HUDEP-2 (cell line): ENCODE measurements around the gene TARBP2.

Experiments
- DNase-seq, 76 experiments: peaks; one replicate each; lab custom pipeline; 2025; ENCODE audit not compliant: unreplicated experiment in 76 of 76; lab: John Stamatoyannopoulos, UW

TARBP2 gene

GRCh38 chr12:53493610-53494391 lies 7.3 kb upstream of the TARBP2 start:
- peak in 5 of 76 experiments; percentile 10 to 31 (median 18) for DNase-seq

DNA sequence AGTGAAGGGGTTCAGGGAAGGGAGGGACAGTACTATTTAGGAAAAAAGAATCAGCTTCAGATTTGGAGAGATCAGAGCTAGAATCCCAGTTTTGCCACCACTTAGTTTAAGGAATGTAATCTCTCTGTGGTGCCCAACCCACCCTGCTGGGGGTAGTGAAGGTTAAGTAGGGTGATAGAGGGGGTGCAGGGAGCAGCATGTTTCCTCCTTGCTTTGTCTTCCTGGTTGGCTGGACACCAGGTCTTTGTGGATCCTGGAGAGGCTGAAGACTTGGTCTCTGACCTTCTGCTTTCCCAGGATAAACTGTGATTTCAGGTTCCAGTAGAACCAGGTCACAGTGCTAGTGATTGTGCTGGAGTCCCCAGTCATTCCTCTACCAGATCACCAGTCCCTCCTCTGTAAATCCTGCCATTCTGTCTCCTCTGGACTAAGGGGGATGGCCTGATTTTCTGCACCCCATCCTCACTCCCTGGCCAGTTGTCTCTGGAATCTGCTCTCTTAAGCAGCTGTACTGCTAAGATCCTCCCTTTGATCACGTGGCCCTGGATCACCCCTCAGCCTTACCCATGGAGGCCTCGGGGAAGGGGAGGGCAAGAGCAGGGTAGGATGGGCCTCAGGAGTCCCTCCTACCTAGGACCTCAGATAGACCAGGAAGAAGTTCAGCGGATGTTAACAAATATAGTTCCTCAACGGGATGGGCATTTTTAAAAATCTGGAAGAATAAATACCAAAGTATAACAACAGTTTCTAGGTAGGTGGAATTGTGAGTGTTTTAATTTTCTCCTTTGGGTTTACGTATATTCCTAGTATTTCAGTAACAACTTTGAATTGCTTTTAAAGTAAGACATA lies 5.0 kb upstream of the TARBP2 start:
- DNase-seq = peak in 40 of 76 experiments; percentile 5 to 55 (median 28)

DNA sequence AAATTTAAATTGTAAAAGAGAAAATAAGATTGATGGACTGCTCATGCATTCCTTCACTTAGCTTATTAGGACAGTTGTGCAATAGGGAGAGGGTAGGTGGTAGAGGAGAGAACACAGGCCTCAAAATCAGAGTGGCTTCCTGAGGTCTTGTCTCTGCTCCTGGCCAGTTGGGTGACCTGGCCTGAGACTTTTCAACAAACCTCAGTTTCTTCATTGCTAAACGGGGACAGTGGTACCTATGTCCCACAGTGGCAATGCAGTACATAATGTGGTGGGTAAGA lies 4.4 kb upstream of the TARBP2 start:
- no peak for DNase-seq

DNA sequence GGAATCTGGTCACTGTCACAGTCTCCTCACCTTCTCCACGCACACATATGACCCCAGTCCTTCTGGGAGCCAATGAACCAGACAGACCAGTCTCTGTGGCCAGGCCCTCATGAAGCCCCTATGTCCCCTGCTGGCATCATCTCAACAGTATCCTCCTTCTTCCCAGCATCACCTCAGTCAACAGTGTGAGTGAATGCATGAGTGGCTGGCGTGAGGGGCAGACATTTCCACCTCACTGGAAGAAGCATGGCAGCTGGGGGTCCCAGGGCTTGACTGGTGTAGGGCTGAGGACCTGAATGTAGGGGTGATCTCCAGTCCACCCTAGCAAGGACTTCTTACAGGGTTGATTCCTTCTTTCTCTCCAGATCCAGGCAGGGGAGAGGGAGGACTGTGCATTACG lies 3.6 kb upstream of the TARBP2 start:
- DNase-seq = no peak

GRCh38 chr12:53498235-53498630 lies 2.9 kb upstream of the TARBP2 start:
- no peak for DNase-seq

DNA sequence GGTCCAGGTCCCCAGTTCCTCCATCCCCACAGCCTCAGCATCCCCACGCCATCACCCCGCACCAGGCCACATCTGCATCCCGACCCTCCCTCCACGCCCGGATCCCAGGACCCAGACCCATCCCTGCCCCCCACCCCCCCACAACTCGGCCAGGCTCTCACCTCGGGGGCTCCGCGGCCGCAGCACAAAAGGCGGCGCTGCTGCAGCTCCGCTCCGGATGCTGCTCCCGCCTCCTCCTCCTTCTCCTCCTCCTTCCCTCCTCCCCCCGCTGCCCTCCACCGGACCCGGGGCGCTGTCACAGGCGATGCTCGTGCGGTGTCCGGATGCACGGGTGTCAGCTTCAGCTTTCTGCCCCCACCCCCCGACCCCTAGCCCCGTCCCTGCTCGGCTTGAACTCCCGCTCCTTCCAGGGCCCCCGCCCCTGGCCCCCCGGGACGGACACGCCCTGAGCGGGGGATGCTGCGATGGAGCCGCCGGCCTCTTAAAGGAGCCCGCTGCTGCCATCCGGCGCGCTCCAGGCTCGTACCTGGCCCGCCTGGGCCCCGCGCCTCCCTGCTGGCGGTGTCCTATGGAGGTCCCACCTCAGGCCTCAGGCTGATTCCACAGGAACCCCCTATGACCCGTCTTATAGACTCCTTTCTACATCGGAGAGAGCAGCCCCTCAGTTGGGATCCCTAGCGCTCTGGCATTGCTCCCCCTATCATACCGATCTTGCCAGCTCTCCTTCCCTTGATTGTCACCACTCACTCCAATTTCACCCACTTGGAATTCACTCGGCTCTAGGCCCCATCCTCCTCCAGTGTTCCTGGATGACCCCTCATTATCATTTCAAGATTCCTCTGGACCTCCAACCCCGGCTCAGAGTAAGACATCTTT lies 1.6 kb upstream of the TARBP2 start, which contains the start of gene MAP3K12:
Gene MAP3K12, minus strand, starts transcription at position 193 of the 876 bp plus-strand sequence. CDS start 12,067 bp downstream, outside the sequence.
- DNase-seq = peak in 19 of 76 experiments; percentile 9 to 65 (median 24)

- peak in 12 of 76 experiments; percentile 10 to 80 (median 26) for DNase-seq
Observed at GRCh38 chr12:53500142-53500775, 824 bp upstream of the TARBP2 start.

GRCh38 chr12:53501615-53502181 lies 615 bp downstream of the TARBP2 start:
- no peak for DNase-seq

DNA sequence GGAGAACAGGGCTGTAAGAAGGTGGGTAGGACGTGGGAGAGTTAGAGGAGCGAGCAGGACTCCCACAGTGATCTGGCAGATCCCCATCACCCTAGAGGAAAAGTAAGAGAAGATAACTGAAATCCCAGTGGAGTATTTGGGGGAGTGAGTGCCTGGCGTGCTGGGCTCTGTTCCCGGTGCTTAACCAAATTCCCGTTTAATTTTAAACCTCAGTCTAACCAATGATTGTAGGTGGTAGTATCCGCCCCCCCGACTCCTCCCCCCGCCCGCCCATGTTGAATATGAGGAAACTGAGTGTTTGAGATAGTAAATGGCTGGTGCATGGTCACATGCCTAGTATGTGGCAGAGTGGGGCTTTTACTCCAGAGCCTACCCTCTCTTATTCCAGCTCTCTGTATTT lies 1.2 kb downstream of the TARBP2 start:
- DNase-seq = no peak

DNA sequence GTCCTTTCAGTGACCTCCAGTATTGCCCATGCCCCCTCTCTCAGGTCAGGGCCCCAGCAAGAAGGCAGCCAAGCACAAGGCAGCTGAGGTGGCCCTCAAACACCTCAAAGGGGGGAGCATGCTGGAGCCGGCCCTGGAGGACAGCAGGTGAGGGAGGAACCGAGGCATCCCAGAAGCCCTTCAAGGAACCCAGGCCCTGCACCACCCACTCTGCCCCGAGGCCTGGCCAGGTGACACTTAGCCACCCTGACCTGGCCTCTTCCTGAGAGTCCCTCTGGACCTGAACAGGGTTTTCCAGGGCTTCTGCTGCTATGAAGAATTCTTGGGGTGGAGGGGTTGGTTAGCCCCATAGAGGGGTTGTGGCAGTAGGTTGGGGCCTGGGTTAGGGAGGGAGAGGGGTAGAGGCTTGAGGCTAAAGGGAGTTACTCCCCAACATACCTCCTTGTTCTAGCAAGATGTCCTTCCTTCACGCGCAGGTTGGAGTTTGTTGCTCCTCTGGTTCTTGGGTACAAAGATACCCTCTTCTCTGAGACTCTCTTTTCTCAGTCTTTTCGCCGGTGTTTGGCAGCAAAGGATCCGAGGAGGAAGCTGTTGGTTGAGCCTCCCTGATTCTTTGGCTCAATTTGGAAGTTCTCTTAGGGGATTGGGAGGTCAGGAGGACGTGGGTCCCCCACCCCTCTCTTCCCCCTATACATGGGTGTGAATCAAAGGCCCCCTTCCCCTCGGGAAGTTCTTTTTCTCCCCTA lies 2.1 kb downstream of the TARBP2 start:
- no peak for DNase-seq

GRCh38 chr12:53504004-53504920 lies 3.2 kb downstream of the TARBP2 start:
- no peak for DNase-seq

DNA sequence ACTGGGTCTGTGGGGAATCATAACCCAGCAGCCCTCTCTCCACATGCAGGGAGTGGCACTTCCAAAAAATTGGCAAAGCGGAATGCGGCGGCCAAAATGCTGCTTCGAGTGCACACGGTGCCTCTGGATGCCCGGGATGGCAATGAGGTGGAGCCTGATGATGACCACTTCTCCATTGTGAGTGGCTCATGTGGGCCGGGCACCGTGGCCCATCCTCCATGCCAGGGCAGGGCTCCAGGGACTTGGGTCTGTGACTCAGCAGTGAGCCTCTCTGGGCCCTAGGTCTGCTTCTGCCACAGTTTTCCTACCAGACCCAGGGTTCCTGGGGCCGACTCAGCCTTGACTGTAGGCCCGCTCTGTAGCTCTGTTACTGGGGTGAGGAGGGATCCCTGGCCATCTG lies 4.0 kb downstream of the TARBP2 start:
- no peak for DNase-seq

DNA sequence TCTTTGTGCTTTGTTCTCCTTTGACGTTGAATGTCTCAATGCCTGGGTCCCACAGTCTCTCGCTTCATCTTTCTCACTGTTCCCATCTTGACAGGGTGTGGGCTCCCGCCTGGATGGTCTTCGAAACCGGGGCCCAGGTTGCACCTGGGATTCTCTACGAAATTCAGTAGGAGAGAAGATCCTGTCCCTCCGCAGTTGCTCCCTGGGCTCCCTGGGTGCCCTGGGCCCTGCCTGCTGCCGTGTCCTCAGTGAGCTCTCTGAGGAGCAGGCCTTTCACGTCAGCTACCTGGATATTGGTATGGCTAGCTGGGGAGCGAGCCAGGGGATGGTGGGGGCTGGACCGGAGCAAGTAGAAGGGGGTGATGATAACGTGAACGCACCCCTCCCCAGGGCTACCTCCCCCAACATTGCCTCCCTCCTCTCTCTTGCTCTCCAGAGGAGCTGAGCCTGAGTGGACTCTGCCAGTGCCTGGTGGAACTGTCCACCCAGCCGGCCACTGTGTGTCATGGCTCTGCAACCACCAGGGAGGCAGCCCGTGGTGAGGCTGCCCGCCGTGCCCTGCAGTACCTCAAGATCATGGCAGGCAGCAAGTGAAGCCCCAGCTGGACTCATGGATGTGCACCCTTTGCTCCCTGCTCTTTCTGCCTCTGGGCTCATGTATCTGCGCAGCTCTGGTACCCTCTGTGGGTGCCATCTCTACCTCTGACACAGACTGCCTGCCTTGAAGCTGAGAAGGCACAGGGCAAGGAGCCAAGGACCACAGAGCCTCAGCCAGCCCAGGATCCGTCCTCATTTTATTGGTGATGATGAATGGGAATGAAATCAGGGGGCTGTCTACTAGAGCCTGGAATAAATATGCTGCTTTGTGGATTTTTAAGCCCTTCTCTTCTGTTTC lies 4.7 kb downstream of the TARBP2 start:
- no peak for DNase-seq

DNA sequence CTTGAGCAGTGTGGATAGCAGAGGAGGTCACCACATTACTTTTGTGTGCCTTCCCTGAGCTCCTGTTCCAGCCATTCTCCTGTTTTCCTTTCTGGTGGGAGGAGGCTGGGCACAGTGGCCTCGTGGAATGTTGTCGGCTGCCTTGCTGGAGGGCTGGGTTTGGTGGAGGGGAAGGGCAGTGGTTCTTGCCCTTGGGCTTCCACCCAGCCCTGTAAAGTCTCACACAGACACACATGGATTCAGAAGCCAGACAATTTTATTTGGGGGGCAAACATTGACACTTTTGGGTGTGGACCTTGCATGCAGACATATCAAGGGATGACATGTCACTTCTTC lies 5.3 kb downstream of the TARBP2 start:
- no peak for DNase-seq

DNA sequence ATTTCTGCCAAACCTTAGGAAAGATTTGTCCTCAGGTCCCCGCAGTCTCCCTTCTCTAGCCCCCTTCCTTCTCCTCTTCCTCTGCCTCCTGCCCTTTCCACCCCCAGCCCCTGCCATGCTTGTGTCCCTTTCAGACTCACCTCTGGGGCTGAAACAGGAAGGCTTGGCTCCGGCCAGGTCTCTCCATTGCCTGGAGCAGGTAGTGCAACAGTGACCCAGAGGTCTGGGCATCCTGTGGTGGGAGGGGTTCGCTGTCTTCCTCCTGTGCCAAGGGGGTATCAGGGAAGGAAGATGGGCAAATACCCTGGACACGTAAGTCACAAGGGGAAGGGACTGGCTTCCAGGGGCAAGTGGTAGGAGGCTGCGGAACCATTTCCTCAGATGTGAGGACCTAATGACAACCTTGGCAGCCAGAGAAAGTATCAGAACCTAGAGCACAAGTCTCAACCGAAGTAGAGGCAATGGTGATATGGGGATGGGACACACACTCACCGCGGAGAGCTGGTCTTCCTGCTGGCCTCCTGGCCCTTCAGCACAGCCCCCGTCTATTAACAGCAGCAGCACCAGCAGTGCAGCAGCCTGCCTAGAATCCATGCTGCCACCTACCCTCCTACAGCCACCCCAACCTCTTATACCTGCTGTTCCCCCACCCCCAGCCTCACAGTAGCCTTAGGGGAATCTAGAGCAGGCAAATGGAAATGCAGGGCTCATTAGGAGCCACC lies 6.0 kb downstream of the TARBP2 start, which contains the start of gene NPFF:
Gene NPFF, minus strand, starts transcription at position 604 of the 722 bp plus-strand sequence. Its CDS starts 10 bp downstream, at position 594.
- no peak for DNase-seq

DNA sequence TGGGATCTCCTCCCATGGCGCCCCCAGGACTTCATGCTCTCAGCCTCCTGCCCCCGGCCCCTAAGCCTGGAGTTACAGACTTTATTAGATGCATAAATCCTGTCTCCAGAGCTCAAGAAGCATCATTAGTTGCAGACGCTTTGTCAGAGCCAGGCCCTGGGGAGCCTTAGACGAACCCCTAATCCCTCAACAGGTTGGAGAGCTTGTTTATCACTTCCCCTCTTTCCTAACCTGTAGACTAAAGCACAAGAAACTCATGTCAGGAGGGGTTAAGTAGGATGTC lies 6.5 kb downstream of the TARBP2 start:
- no peak for DNase-seq
